NCI-H1105 treated with DMSO at 0.1 percent for 48 hours (cell line): Measurements from ENCODE around the gene VPREB1.
"Not testable (repeated sequence)": the region's sequence is repeated elsewhere in the genome, so short reads cannot be mapped to it uniquely, and the experiment has no call there.

ENCODE experiments used
- DNase-seq: peaks from one replicate; lab custom pipeline; 2025; lab: John Stamatoyannopoulos, UW

VPREB1 gene

DNA sequence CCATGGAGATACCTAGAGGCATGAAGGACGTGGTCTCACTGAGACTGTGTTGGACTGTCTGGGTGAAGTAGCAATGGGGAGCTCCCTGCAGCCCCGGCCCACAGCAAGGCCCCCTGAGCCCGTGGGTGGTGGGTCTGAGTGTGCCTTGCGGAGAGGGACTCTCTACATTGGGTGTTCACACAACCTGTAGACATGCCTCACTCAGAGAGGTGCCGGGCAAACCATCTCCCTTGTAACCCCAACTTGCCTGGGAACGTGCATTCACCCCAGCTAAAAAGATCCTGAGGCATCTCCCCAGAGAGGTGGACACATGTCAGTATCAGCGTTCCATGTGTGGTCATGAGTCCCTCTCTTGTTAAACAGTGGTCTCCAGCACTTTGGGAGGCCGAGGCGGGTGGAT lies 2.1 kb downstream of the VPREB1 start:
- no peak for DNase-seq

DNA sequence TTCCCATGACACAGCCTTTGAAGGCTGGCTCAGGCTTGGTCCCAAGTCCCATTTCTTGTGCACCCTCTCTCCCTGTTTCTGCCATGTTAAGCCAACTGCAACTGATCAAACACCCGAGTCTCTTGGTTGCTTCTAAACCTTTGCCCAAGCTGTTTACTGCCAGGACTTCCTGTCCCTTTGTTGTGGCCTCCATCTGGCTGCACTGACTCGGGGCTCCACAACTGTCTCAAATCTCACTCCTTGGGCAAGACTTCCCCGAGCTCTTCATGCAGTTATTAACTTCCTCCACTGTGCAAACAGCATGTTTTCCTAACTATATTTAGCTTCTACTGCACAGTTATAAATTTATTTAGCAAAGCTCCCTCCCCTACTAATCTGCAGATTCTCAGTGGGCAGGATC lies 4.3 kb downstream of the VPREB1 start:
- DNase-seq, result no peak

DNA sequence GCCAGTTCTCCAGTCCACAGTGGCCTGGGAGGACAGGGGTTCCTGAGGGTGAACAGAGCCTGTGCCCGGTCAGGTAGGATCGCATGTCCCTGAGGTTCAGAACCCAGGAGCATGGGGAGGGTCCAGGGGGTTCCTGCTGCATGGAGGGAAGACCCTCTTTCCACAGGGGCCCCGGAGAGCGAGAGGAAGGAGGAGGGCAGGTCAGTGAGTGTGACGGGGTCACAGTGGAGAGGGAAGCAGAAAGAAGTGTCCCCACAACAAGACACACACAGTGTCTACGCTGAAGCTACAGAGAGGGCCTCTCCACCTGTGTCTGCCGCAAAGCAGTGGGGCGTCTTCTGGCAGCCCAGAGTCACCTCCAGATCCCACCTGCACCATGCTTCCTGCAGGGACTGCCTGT lies 6.1 kb downstream of the VPREB1 start:
- DNase-seq, result not testable (repeated sequence)

DNA sequence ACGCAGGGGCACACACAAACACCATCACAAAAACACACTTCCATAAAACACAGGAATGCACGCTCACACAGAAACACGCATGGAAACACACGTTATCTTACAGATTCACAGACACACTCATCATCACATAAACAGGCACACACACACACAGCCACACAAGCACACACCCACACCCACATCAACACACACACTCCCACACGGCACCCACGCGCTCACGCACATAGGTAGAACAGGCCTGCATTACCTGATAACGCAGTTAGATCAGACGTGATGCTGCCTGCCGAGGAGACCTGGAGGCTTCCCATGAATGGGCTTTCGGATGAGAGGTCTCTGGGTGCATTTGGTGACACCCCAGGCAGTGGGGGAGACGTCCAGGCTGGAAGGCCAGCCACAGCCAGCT lies 11.5 kb downstream of the VPREB1 start:
- DNase-seq, result not testable (repeated sequence)

DNA sequence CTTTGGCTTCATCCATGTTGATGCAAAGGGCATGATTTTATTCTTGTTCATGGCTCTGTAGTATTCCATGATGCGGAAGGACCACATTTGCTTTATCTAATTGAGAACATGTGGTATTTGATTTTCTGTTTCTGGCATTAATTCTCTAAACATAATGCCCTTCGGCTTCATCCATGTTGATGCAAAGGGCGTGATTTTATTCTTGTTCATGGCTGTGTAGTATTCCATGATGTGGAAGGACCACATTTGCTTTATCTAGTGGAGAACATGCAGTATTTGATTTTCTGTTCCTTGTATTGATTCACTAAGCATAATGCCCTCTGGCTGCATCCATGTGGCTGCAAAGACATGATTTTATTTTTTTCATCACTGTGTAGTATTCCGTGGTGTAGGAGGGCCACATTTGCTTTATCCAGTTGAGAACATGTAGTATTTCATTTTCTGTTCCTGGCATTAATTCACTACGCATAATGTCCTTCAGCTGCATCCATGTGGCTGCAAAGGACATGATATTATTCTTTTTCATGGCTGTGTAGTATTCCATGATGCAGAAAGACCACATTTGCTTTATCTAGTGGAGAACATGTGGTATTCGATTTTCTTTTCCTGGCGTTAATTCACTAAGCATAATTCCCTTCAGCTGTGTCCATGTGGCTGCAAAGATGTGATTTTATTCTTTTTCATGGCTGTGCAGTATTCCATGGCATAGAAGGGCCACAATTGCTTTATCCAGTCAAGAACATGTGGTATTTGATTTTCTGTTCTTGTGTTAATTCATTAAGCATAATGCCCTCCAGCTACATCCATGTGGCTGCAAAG lies 14.2 kb downstream of the VPREB1 start:
- not testable (repeated sequence) for DNase-seq

DNA sequence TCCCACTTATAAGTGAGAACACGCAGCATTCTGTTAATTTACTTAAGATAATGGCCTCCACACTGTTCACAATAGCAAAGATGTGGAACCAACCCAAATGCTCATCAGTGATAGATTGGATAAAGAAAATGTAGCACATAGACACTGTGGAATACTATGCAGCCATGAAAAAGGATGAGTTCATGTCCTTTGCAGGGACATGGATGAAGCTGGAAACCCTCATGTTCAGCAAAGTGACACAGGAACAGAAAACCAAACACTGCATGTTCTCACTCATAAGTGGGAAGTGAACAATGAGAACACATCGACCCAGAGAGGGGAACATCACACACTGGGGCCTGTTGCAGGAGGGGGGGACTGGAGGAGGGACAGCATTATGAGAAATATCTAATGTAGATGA lies 15.6 kb downstream of the VPREB1 start:
- not testable (repeated sequence) for DNase-seq

DNA sequence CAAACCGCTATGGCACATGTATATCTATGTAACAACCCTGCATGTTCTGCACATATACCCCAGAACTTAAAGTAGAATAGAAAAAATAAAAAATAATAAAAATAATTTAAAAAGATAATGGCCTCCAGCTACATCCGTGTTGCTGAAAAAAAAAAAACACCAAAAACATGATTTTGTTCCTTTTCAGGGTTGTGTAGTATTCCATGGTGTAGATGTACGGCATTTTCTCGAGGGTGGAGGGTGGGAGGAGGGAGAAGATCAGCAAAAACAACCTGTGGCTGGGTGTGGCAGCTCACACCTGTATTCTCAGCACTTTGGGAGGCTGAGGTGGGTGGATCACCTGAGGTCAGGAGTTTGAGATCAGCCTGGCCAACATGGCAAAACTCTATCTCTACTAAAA lies 16.0 kb downstream of the VPREB1 start:
- not testable (repeated sequence) for DNase-seq

DNA sequence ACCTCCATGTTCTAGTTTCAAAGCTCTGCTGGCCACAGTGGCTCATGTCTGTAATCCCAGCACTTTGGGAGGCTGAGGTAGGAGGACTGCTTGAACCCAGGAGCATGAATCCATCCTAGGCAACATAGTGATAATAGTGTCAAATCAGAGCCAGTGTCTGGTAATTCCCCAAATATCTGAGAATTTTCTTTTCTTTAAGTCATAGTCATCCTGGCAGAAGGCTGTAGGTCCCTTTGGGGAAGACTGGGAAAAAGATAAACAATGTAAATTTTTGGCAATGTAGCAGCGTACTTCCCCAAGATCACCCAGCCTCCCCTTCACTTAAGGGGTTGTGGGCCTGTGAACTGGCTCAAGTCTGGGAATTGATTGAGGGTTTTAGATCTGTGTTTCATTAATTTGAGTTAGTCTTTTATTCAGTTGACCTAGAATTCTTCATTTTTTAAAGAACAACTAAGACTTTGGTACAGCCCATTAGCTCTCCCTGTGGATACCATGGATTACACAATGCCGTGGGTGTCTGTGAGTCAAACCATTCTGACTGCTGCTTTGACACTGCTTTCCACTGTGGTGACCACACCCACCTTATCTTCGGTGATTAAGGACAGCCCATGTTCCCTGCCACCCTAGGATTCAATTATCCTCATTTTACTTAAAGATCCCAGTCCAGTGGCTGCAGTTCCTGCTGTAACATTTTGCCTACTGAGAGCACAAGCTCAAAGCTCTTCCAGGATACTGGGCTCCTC lies 17.9 kb downstream of the VPREB1 start:
- DNase-seq, result not testable (repeated sequence)

DNA sequence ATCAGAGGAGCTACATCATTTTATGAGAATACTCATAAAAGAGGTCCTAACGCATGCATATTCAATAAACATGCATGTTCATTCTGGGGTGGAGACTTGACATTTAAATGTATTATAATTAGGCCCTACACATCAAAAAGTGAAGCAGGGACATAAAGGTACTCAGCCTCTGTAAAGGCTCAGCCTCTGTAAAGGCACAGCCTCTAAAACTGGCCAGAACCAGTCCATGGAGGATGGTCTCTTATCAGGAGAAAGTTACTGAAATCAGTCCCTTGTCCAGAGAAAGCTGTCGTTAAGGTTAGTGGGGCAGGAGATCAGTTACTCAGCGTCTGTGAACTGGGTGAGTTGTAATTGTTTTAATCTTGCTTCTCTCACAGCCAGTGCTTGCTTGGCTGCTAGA lies 19.2 kb downstream of the VPREB1 start:
- DNase-seq, result not testable (repeated sequence)

DNA sequence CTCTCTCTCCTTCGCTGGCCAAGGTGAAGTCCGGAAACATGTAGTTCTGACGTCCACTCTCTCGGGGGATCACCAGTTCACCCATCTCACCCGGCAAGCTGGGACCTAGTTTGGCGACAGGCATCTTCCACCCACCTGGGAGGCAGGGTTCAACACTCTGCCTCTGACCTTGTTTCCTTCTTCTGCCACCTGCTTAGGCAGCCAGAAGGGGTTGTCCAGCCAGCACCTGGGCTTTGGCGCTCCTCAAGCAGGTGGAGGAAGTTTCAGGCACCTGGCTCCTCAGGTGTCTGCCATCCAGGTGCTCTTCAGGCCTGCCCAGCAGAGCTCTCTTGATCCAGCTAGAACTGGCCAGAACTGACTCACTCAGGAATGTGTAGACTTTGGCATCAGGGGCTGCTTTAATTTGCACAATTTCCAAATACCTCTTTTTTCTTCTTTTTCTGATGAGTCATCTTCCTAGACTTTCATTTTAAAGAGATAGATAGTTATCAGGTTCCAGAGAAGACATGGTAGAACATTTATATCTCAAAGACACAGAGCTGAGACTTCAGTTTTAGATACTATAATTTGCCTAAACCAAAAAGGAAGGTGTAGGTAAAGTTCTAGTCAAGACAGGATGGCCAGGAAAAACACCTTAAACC lies 25.6 kb downstream of the VPREB1 start:
- DNase-seq, result not testable (repeated sequence)

DNA sequence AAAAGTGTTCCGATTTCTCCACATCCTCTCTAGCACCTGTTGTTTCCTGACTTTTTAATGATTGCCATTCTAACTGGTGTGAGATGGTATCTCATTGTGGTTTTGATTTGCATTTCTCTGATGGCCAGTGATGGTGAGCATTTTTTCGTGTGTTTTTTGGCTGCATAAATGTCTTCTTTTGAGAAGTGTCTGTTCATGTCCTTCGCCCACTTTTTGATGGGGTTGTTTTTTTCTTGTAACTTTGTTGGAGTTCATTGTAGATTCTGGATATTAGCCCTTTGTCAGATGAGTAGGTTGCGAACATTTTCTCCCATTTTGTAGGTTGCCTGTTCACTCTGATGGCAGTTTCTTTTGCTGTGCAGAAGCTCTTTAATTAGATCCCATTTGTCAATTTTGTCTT lies 32.8 kb downstream of the VPREB1 start:
- DNase-seq, result not testable (repeated sequence)

DNA sequence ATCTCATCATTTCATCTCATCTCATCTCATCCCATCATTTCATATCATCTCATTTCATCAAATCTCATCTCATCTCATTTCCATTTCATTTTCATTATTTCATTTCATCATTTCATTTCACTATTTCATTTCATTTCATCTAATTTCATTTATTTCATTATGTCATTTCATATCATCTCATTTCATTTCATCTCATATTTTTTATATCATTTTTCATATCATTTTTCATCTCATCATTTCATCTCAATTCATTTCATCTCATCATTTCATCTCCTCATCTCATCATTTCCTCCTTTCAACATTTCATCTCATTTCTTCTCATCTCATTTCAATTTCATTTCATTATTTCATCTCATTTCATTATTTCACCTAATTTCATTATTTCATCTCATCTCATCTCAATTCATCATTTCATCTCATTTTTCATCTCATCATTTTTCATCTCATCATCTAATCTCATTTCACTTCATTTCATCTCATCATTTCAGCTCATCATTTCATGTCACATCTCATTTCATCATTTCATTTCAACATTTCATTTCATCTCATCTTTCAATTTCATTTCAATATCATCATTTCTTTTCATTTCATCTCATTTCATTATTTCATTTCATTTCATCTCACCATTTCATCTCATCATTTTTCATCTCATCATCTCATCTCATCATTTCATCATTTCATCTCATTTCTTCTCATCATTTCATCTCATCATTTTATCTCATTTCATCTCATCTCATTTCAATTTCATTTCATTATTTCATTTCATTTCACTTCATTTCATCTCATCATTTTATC lies 40.6 kb downstream of the VPREB1 start:
- not testable (repeated sequence) for DNase-seq

DNA sequence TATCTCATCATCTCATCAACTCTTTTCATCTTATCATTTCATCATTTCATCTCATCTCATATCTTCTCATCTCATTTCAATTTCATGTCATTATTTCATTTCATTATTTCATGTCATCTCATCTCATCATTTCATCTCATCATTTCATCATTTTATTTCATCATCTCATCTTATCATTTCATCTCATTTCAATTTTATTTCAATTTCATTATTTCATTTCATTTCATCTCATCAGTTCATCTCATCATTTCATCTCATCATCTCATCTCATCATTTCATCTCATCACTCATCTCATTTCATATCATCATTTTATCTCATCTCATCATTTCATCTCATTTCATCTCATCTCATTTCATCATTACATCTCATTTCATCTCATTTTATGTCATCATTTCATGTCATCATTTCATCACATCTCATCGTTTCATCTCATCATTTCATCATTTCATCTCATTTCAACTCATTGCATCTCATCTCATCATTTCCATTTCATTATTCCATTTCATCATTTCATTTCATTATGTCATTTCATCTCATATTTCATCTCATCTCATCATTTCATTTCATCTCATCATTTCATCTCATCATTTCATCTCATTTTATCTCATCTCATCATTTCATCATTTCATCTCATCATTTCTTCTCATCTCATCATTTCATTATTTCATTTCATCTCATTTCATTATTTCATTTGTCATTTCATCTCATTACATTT lies 42.0 kb downstream of the VPREB1 start:
- DNase-seq, result not testable (repeated sequence)

DNA sequence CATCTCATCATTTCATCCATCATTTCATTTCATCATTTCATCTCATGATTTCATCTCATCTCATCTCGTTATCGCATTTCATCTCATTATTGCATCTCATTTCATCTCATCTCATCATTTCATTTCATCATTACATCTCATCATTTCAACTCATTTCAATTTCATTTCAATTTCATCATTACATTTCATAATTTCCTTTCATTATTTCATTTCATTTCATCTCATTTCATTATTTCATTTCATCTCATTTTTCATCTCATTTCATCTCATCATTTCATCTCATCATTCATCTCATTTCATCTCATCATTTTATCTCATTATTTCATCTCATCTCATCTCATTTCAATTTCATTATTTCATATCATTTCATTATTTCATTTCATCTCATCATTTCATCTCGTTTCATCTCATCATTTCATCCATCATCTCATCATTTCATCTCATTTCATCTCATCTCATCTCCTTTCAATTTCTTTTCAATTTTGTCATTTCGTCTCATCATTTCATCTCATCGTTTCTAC lies 42.6 kb downstream of the VPREB1 start:
- not testable (repeated sequence) for DNase-seq

DNA sequence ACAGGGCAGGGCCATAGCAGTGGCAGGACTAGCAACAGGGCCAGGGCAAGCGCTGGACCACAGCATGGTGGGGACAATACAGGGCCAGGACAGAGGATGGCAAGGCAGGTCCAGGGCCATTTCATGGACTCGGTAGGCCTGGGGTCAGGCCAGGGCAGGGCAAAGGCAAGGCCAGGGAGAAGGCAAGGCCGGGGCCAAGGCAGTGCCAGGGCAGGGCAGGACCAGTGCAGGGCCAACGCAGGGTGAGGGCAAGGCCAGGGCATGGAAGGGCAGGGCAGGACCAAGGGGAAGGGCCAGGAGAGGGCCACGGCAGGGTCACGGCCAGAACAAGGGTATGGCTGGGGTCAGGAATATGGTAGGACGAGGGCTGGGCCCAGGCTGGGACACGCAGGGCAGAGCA lies 45.1 kb downstream of the VPREB1 start:
- not testable (repeated sequence) for DNase-seq

DNA sequence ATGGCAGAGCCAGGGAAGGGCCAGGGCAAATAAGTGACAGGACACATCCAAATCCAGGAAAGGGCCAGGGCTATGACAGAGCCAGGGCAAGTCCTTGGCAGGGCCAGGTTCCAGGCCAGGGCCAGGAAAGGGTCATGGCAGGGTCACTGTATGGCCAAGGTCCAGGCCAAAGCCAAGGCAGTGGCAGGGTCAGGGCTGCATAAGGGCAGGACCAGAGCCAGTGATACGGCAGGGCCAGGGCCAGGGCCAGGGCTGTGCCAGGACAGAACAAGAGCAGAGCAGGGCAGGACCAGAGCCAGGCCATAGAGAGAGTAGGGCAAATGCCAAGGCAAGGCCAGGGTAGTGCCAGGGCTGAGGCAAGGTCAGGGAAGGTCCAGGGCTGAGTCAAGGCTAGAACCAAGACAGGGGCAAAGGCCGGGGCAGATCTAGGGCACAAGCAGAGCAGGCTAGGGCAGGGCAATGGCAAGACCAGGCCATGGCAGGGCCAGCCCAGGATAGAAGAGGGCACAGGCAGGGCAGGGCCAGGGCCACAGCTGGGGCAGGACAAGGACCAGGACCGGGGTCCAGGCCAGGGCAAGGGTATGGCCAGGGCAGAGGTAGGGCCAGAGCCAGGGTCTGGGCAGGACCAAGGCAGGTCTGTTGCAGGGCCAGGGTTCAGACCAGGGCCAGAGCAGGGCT lies 46.7 kb downstream of the VPREB1 start:
- DNase-seq, result not testable (repeated sequence)

DNA sequence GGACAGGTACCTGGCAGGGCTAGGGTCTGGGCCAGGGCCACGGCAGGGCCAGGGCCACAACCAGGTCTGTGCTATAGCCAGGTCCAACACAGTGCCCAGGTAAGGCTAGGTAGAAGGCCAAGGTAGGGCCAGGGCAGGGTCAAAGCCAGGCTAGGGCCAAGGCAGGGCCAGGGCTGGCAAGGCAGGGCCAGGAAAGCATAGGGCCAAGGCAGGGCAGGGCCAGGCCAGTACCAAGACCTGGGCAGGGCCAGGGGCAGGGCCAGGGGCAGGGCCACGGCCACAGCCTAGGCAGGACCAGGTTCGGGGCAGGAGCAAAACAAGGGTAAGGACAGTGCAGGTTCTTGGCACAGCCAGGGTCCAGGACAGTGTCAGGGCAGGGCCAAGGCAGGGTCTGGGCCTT lies 48.1 kb downstream of the VPREB1 start:
- not testable (repeated sequence) for DNase-seq

DNA sequence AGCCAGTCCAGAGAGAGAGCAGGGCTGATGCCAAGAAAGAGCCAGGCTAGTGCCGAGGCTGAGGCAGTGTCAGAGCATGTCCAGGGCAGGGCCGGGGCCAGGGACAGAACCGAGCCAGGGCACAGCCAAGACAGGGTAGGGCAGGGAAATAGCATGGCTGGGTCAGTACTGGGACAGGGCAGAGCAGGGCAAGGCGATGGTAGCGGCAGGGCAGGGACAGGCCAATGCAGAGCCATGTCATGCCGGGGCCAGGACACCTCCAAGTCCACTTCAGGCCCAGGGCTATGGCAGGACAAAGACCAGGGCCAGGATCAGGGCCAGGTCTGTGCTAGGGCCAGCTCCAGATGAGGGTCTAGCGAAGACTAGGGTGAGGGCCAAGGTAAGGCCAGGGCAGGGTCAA lies 48.9 kb downstream of the VPREB1 start:
- DNase-seq, result not testable (repeated sequence)

DNA sequence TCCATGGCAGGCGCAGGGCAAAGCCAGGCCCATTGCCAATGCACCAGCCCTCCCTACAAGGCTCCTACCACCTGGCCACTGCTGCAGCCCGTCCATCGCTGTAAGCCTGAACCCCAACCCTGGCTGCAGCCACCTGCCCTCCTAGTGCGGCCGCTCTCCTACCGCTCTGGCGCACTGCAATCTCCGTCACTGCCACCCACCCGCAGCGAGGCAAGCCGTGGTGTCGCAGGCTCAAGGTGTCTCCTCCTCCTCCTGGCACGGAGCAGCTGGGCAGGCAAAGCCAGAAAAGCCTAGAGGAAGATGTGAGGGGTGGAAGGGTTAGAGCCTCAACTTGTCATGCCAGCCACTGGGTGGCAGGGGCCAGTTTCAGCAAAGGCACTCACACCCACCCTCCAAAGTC lies 50.1 kb downstream of the VPREB1 start:
- not testable (repeated sequence) for DNase-seq
